GM19455 (cell line): ENCODE results near the gene KLHDC4.

ENCODE experiments used
- ATAC-seq: cut with Tn5 transposase; IDR thresholded peaks from one replicate; pipeline ENCODE4 v1.9.1; 2021; ENCODE audit not compliant: unreplicated experiment

The KLHDC4 gene

GRCh38 chr16:87701505-87701921 is 64.3 kb downstream of the KLHDC4 start:
- ATAC-seq, result no peak

GRCh38 chr16:87701078-87701460 is 64.7 kb downstream of the KLHDC4 start:
- no peak for ATAC-seq

GRCh38 chr16:87700406-87701077 is 65.2 kb downstream of the KLHDC4 start:
- no peak for ATAC-seq

GRCh38 chr16:87698676-87699199 is 67.0 kb downstream of the KLHDC4 start:
- no peak for ATAC-seq

GRCh38 chr16:87698241-87698640 is 67.5 kb downstream of the KLHDC4 start:
- ATAC-seq, result peak; percentile 54

GRCh38 chr16:87697792-87698191 is 68.0 kb downstream of the KLHDC4 start:
- ATAC-seq, result no peak

- ATAC-seq, result no peak
Observed at GRCh38 chr16:87697256-87697655, 68.5 kb downstream of the KLHDC4 start.

GRCh38 chr16:87696726-87697125 is 69.1 kb downstream of the KLHDC4 start:
- no peak for ATAC-seq

GRCh38 chr16:87695534-87695933 is 70.3 kb downstream of the KLHDC4 start:
- ATAC-seq, result no peak

GRCh38 chr16:87694441-87695125 is 71.2 kb downstream of the KLHDC4 start:
- no peak for ATAC-seq

- no peak for ATAC-seq
Observed at GRCh38 chr16:87693827-87694226, 72.0 kb downstream of the KLHDC4 start.

GRCh38 chr16:87692756-87693155 is 73.0 kb downstream of the KLHDC4 start:
- no peak for ATAC-seq

- ATAC-seq, result no peak
Observed at GRCh38 chr16:87692176-87692575, 73.6 kb downstream of the KLHDC4 start.

- no peak for ATAC-seq
Observed at GRCh38 chr16:87691686-87692079, 74.1 kb downstream of the KLHDC4 start.

- ATAC-seq, result no peak
Observed at GRCh38 chr16:87690911-87691685, 74.7 kb downstream of the KLHDC4 start.

GRCh38 chr16:87689956-87690465 is 75.8 kb downstream of the KLHDC4 start:
- ATAC-seq, result no peak

- ATAC-seq, result no peak
Observed at GRCh38 chr16:87688876-87689815, 76.6 kb downstream of the KLHDC4 start.

GRCh38 chr16:87687998-87688529 is 77.7 kb downstream of the KLHDC4 start:
- ATAC-seq, result no peak

GRCh38 chr16:87687126-87687910 is 78.5 kb downstream of the KLHDC4 start:
- no peak for ATAC-seq
